H9 (cell line): Measurements from ENCODE around the gene LRG1. TPM values are rescaled to one million over a fixed set of nuclear protein-coding genes. Genes with fewer than 3 reads are reported as not detected.

Experiments
- DNase-seq: peaks from one replicate; pipeline ENCODE4 v3.0.0-alpha.2; 2017
- H2AFZ ChIP-seq: one replicate; pipeline ENCODE4 v1.6.1; 2013; ENCODE audit warnings: mild to moderate bottlenecking, low read length, control low read depth, moderate library complexity
- H2AK5ac ChIP-seq: 2 replicates; pipeline ENCODE4 v1.6.1; 2013; ENCODE audit warnings: low read length, control low read depth, mixed read lengths; ENCODE audit not compliant: insufficient read length
- H2BK120ac ChIP-seq: one replicate; pipeline ENCODE4 v1.6.1; 2013; ENCODE audit warnings: low read depth, mild to moderate bottlenecking, low read length, control low read depth, inconsistent platforms; ENCODE audit not compliant: poor library complexity, severe bottlenecking
- H2BK12ac ChIP-seq: 2 replicates; pipeline ENCODE4 v1.6.1; 2013; ENCODE audit warnings: low read length, control low read depth, mixed read lengths, low read depth; ENCODE audit not compliant: insufficient read length
- H2BK15ac ChIP-seq: 2 replicates; pipeline ENCODE4 v1.6.1; 2013; ENCODE audit warnings: low read depth, low read length, control low read depth
- H2BK20ac ChIP-seq: one replicate; pipeline ENCODE4 v1.6.1; 2013; ENCODE audit warnings: low read depth, mild to moderate bottlenecking, low read length, control low read depth, inconsistent platforms; ENCODE audit not compliant: poor library complexity, severe bottlenecking
- H2BK5ac ChIP-seq: 2 replicates; pipeline ENCODE4 v1.6.1; 2013; ENCODE audit warnings: low read length, control low read depth, mixed read lengths; ENCODE audit not compliant: insufficient read length
- H3K14ac ChIP-seq: 2 replicates; pipeline ENCODE4 v1.6.1; 2013; ENCODE audit warnings: low read length, control low read depth; ENCODE audit not compliant: insufficient read depth
- H3K18ac ChIP-seq: 2 replicates; pipeline ENCODE4 v1.6.1; 2013; ENCODE audit warnings: low read depth, mild to moderate bottlenecking, mixed read lengths, low read length, control low read depth; ENCODE audit not compliant: insufficient read length
- H3K23ac ChIP-seq: 2 replicates; pipeline ENCODE4 v1.6.1; 2013; ENCODE audit warnings: low read length, control low read depth, mixed read lengths, low read depth; ENCODE audit not compliant: insufficient read length
- H3K23me2 ChIP-seq: 2 replicates; pipeline ENCODE4 v1.6.1; 2013; ENCODE audit warnings: low read depth, mild to moderate bottlenecking, mixed read lengths, low read length, control low read depth; ENCODE audit not compliant: insufficient read length, poor library complexity, severe bottlenecking
- H3K27ac ChIP-seq: 2 replicates; pipeline ENCODE4 v1.5.1; 2013; ENCODE audit warnings: low read length, control low read depth, mixed read lengths, low read depth; ENCODE audit not compliant: insufficient read length
- H3K27me3 ChIP-seq: 2 replicates; pipeline ENCODE4 v1.6.1; 2013; ENCODE audit warnings: low read length, control low read depth, inconsistent platforms; ENCODE audit not compliant: insufficient read depth
- H3K4ac ChIP-seq: 2 replicates; pipeline ENCODE4 v1.6.1; 2013; ENCODE audit warnings: low read depth, mild to moderate bottlenecking, control low read depth, inconsistent platforms, low read length, moderate library complexity
- H3K4me1 ChIP-seq: 2 replicates; pipeline ENCODE4 v1.6.1; 2013; ENCODE audit warnings: low read length, control low read depth, inconsistent platforms; ENCODE audit not compliant: insufficient read depth
- H3K4me2 ChIP-seq: 2 replicates; pipeline ENCODE4 v1.6.1; 2013; ENCODE audit warnings: low read length, control low read depth, mixed read lengths; ENCODE audit not compliant: insufficient read length, insufficient read depth
- H3K56ac ChIP-seq: 2 replicates; pipeline ENCODE4 v1.6.1; 2013; ENCODE audit warnings: low read depth, mild to moderate bottlenecking, mixed read lengths, low read length, control low read depth; ENCODE audit not compliant: insufficient read length
- H3K79me1 ChIP-seq: 2 replicates; pipeline ENCODE4 v1.6.1; 2013; ENCODE audit warnings: low read depth, mild to moderate bottlenecking, moderate library complexity, low read length, control low read depth, inconsistent platforms; ENCODE audit not compliant: insufficient read depth, poor library complexity, severe bottlenecking
- H3K79me2 ChIP-seq: 2 replicates; pipeline ENCODE4 v1.6.1; 2013; ENCODE audit warnings: low read length, control low read depth, inconsistent platforms; ENCODE audit not compliant: insufficient read depth
- H3K9ac ChIP-seq: 2 replicates; pipeline ENCODE4 v1.6.1; 2013; ENCODE audit warnings: low read length, control low read depth, mixed read lengths; ENCODE audit not compliant: insufficient read length; ENCODE audit errors: extremely low read depth
- H3K9me3 ChIP-seq: one replicate; pipeline ENCODE4 v1.6.1; 2013; ENCODE audit warnings: low read depth, low read length, inconsistent platforms; ENCODE audit not compliant: control insufficient read depth
- H3T11ph ChIP-seq: one replicate; pipeline ENCODE4 v1.6.1; 2013; ENCODE audit warnings: mild to moderate bottlenecking, low read length, control low read depth, inconsistent platforms
- H4K20me1 ChIP-seq: one replicate; pipeline ENCODE4 v1.6.1; 2013; ENCODE audit not compliant: control insufficient read depth, insufficient read length, insufficient read depth
- H4K5ac ChIP-seq: 2 replicates; pipeline ENCODE4 v1.6.1; 2013; ENCODE audit warnings: low read depth, mild to moderate bottlenecking, mixed read lengths, low read length, control low read depth; ENCODE audit not compliant: insufficient read length
- H4K8ac ChIP-seq: replicated peaks from 2 replicates; pipeline ENCODE4 v1.6.1; 2013; ENCODE audit warnings: low read length, control low read depth, mixed read lengths, low read depth; ENCODE audit not compliant: insufficient read length
- H4K91ac ChIP-seq: 2 replicates; pipeline ENCODE4 v1.6.1; 2013; ENCODE audit warnings: low read depth, mild to moderate bottlenecking, moderate library complexity, mixed read lengths, low read length, control low read depth; ENCODE audit not compliant: insufficient read length
- H3K27ac Mint-ChIP-seq, 3 experiments: 2 replicates in 2 of 3; 3 replicates in 1 of 3; pipeline ENCODE4 v1.8.0; 2020 to 2021; ENCODE audit warnings: mixed read lengths in 3 of 3, mild to moderate bottlenecking in 1 of 3, moderate library complexity in 1 of 3
- H3K27me3 Mint-ChIP-seq: 2 replicates; pipeline ENCODE4 v1.8.0; 2021; ENCODE audit warnings: low read depth, mild to moderate bottlenecking, moderate library complexity, mixed read lengths
- H3K36me3 Mint-ChIP-seq, 3 experiments: 2 replicates in 2 of 3; 3 replicates in 1 of 3; pipeline ENCODE4 v1.8.0; 2020 to 2021; ENCODE audit warnings: low read depth in 3 of 3, mixed read lengths in 3 of 3; ENCODE audit not compliant: insufficient read depth in 1 of 3
- H3K4me1 Mint-ChIP-seq, 2 experiments: 2 replicates each; pipeline ENCODE4 v1.8.0; 2020; ENCODE audit warnings: mixed read lengths in 2 of 2
- H3K4me3 Mint-ChIP-seq, 2 experiments: 2 replicates in 1 of 2; 3 replicates in 1 of 2; pipeline ENCODE4 v1.8.0; 2020 to 2021; ENCODE audit warnings: mild to moderate bottlenecking in 2 of 2, mixed read lengths in 2 of 2, moderate library complexity in 1 of 2
- H3K9me3 Mint-ChIP-seq, 2 experiments: 2 replicates in 1 of 2; 3 replicates in 1 of 2; pipeline ENCODE4 v1.8.0; 2020; ENCODE audit warnings: mild to moderate bottlenecking in 2 of 2, mixed read lengths in 2 of 2, moderate library complexity in 1 of 2
- CTCF ChIP-seq: fragments of 200-600 bp; sonication (generic); conservative IDR thresholded peaks from 3 replicates; pipeline ENCODE4 v1.8.0; 2021; ENCODE audit warnings: antibody characterized with exemption, mild to moderate bottlenecking
- WGBS: extraction: QIAGEN DNeasy Blood & Tissue Kit; methylation state at CpG from one replicate; pipeline ENCODE4 v1.1.7; 2013; ENCODE audit warnings: missing lambda C conversion rate, low lambda C conversion rate, mixed read lengths; ENCODE audit not compliant: insufficient read length; ENCODE audit errors: extremely low coverage; 5-methylcytosine and 5-hydroxymethylcytosine counted together
- total RNA-seq: library from RNA; stranded (reverse); gene quantifications from 2 replicates; pipeline ENCODE4 v1.2.1, GENCODE V29; 2021

Gene LRG1
- total RNA-seq, 1 experiment from 2014 or later = 0.24 TPM

- no CpG with 5 or more reads among the region's 8 CpGs for WGBS
- H4K20me1 ChIP-seq = peaks cover 3% of the 10 kb centered on the region
- DNase-seq = no peak
- no peak overlapping the region for H3K27ac Mint-ChIP-seq
- no peaks in the 10 kb centered on the region for H3K4me1 ChIP-seq
- no peak overlapping the region for H3K9ac ChIP-seq
- peaks cover 20 to 48% (median 42%) of the 10 kb centered on the region in 3 experiments; a peak in 6 of 7 replicates for H3K36me3 Mint-ChIP-seq
- H4K5ac ChIP-seq = no peak overlapping the region
- H3K79me2 ChIP-seq = no peaks in the 10 kb centered on the region
- no peaks in the 10 kb centered on the region for H3K9me3 ChIP-seq
- H2AFZ ChIP-seq = no peak overlapping the region
- H3K79me1 ChIP-seq = no peaks in the 10 kb centered on the region
- no peak overlapping the region for H3K4me3 Mint-ChIP-seq
- H2BK20ac ChIP-seq = no peak overlapping the region
- no peak overlapping the region for H2BK15ac ChIP-seq
- no peaks in the 10 kb centered on the region for H3K23me2 ChIP-seq
- H4K8ac ChIP-seq = no peak overlapping the region
- H3K23ac ChIP-seq = no peak overlapping the region
- no peaks in the 10 kb centered on the region for H3K27me3 ChIP-seq
- H3K4ac ChIP-seq = no peak overlapping the region
- no peak overlapping the region for H3K56ac ChIP-seq
- no peak overlapping the region for H4K91ac ChIP-seq
- no peak for TF ChIP-seq CTCF
- no peak overlapping the region for H3K4me2 ChIP-seq
- no peak overlapping the region for H3K27ac ChIP-seq
- no peak overlapping the region for H3T11ph ChIP-seq
- no peak overlapping the region for H2AK5ac ChIP-seq
- H3K14ac ChIP-seq = no peak overlapping the region
- no peak overlapping the region for H2BK120ac ChIP-seq
- no peaks in the 10 kb centered on the region for H3K27me3 Mint-ChIP-seq
- H3K4me1 Mint-ChIP-seq = no peaks in the 10 kb centered on the region
- H3K9me3 Mint-ChIP-seq = no peaks in the 10 kb centered on the region
- no peak overlapping the region for H2BK12ac ChIP-seq
- no peak overlapping the region for H2BK5ac ChIP-seq
- H3K18ac ChIP-seq = no peak overlapping the region
Observed at GRCh38 chr19:4494691-4495064, 45.2 kb downstream of the LRG1 start.
